HG02588 (cell line): Measurements from ENCODE around the gene ORAI2.

ENCODE experiments used
- ATAC-seq: cut with Tn5 transposase; IDR thresholded peaks from one replicate; pipeline ENCODE4 v1.9.1; 2021; ENCODE audit warnings: mild to moderate bottlenecking, moderate library complexity; ENCODE audit not compliant: unreplicated experiment

The ORAI2 gene

DNA sequence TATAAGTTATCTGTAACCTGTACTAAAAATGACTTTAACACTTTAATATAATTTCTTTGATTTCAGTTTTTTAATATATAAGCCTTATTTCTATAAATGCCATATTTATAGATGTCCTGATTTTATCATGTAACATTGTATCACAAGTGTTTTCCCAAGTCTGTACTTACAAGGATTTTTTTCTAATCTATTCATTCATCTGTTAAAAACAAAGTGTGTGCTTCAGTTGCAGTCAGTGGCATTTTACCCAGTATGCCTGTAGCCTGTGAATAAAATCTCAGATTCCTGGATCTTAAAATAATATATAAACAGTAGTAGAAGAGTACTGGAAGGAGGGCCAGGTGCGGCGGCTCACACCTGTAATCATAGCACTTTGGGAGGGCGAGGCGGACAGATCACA is 19.8 kb upstream of the ORAI2 start:
- no peak for ATAC-seq

DNA sequence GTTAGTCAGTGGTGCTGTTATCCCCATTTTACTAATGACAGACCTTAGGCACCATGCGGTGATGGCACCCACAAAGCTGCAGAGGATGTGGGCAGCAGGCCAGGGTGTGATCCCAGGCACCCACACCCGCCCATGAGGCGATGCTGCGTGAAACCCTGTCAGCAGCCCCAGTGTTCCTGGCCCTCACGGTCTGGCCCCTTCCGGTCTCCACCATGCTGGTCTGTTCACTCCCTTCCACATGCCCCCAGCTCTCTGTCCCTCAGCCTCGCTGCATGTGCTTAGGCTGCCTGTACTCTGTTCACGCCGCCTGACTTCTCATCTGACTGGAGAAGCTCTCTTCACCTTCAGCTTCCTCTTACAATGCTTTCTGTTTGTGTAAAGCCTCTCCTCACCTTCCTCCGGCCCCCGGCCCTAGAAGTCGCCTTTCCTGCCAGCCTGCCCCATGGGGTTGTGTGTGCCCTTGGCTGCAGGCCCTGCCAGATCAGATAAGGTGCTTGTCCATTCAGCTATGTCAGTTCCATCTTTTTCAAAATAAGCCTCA is 17.6 kb upstream of the ORAI2 start:
- ATAC-seq = peak; percentile 46

DNA sequence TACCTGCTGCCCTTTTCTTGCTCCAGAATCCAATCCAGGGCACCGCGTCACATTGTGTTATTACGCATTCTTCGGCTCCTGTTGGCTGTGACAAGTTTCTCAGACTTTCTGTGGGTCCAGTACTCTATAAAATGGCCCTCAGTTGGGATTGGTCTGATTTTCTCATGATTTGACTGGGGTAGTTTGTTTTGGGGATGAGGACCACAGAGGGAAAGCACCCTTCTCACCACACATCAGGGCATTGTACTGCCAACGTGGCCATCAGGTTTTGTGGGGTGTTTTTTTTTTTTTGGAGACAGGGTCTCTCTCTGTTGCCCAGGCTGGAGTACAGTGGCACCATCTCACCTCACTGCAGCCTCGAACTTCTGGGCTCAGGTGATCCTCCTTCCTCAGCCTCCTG is 17.0 kb upstream of the ORAI2 start:
- ATAC-seq = no peak

DNA sequence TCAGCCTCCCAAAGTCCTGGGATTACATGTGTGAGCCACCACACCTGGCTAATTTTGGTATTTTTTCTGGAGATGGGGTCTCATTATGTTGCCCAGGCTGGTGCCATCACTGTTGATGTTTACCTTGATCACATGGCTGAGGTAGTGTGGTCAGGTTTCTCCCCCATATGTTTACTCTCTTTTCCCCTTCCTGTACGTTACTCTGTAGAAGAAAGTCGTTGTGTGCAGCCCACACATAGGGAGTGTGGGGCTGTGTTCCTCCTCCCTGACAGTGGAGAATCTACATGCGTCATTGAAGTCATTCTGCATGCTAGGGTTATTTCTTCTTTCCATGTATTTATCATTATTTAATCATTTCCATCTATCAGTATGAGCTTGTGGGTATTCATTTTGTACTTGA is 16.3 kb upstream of the ORAI2 start:
- ATAC-seq = no peak

DNA sequence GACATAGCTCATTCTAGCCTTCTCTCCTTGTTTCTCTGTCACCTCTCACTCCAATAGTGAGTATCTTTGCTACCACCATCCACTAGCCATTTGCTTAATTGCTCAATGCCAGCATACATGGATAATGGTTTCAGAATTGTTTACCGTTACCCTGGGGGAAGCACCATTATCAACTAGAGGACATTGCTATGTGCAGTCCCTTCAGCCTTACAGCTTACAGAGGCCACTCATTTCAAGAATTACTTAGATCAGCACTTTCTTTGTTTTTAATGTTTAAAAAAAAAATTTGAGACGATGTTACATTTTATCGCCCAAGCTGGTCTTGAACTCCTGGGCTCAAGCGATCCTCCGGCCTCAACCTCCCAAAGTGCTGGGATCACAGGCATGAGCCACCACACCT is 14.8 kb upstream of the ORAI2 start:
- no peak for ATAC-seq

DNA sequence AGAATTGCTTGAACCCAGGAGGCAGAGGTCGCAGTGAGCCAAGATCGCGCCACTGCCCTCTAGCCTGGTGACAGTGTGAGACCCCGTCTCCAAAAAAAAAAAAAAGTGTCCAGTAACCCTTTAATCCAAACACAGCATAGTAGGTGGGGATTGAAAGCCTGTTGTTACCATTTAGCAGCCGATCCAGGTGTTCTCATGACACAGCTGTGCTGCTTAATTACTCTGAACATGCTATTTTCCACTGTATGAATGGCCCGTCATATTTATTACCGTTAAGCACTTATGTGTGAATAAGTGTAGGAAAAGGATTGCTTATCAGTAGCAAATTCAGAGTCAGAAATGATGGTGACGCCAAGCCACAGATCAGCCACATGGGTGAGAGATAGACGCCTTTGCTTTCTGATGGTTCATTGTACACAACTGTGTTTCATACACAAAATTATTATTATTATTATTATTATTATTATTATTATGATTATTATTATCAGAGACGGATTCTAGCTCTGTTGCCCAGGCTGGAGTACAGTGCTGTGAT is 11.6 kb upstream of the ORAI2 start:
- ATAC-seq = no peak

DNA sequence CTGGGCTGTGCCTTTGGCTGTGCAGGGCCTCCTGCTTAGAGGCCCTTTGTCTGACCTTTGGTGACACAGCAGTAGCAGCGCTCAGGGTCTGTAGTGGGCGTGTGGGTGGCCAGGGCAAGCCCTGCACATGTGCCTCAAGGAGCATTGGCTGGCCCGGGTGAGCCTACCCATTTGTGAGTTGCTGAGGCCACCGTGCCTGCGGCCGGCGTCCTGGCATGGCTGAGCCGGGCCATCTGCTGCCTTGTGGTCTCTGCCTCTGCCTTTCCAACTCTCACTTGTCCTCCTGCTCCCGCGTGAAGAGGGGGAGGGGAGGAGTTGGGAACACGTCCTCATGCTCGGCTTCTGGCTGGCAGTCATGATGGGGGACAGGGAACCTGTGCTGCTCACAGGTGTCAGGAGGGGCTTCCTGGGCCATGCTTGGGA is 9.2 kb upstream of the ORAI2 start:
- ATAC-seq = no peak

DNA sequence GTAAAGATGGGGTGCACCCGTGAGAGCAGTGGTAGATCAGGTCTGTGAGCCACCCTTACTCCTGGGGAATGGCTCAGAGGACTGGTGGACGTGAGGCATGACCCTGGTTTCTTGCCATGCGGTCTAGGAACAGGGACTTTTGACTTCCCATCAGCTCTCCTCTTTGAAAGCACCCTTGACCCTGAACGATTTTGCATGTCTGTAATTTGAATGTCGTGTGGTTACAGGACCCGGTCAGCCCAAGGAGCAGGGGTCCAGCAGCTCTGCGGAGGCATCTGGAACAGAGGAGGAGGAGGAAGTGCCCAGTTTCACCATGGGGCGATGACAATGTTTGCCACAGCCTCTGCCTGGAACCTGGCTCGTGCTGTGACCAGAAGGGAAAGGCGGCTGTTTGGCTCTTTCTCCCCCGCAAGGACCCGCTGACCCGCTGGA is 8.6 kb upstream of the ORAI2 start:
- ATAC-seq = no peak

DNA sequence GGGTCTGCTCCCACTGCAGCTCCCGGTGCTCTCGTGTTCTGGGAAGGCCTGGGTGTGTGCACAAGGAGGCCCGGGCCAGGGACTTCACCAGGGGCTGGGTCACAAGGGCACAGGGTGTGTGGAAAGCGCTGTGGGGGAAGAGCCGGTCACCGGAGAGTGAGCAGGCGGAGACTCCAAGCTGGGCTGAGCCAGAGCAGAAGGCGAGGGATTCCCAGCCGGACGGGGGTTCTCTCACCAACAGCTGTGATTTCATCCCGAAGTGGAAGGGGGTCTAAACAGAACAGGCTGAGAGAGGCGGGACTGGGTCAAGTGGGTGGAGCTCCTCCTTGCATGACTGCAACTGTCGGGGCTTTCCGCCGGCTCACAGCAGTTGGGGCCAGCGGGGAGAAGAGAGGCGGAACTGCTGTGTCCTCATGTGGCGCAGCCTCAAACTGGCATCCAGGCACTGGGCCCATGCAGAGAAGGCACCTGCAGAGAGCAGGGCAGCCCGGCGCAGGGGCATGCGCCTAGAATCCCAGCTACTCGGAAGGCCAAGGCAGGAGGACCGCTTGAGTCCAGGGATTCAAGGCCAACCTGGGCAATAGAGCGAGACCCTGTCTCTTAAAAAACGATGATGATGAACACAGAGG is 7.6 kb upstream of the ORAI2 start:
- peak; percentile 52 for ATAC-seq

DNA sequence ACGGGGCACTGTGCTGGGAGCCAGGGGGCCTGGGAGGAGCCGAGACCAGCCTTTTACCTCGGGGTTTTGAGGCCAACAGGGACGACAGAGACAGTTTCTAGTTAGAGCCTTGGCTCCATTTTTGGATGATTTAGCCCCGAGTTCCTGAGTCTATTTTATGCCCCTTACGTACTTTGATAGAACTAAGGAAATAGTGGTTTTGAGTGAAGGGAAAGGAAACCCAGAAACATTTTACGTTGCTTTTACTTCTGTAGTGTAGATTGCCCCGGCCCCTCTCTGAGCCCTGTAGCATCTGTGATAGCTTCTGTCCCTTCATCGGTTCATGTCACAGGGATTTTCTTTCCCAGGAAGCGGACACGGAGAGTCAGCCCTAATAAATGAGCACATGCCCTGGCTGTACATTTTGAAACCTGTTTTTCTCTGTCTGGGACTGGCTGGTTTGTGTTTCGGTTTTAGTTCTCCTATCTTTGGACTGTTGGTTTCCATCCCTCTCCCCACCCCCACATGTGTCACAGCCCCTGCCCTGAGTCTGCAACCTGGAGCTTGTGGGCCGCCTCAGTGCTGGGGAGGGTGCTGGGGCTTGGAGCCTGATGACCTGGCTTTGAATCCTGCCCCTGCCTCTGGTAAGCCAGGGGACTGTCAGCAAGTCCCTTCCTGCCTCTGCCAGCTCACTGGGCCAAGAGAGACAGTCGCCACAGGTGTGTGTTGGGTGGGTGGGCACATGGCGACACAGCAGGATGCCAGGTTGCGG is 6.9 kb upstream of the ORAI2 start:
- peak; percentile 61 for ATAC-seq

DNA sequence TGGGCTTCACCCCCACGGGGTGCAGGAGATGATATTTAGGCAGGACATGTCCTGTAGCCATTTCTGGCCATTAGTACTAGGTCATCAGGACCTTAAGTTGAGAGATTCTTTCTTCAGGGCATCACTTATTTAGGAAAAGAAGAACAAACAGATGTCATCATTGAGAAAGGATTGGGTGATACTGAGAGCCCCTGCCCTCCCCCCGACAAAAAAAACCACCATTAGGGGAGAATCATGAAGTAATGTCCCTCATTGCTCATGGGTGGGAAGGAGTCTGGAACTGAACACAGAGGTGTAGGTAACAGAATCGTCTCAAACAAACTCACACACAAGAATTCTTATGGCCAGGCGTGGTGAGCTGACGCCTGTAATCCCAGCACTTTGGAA is 6.4 kb upstream of the ORAI2 start:
- no peak for ATAC-seq

DNA sequence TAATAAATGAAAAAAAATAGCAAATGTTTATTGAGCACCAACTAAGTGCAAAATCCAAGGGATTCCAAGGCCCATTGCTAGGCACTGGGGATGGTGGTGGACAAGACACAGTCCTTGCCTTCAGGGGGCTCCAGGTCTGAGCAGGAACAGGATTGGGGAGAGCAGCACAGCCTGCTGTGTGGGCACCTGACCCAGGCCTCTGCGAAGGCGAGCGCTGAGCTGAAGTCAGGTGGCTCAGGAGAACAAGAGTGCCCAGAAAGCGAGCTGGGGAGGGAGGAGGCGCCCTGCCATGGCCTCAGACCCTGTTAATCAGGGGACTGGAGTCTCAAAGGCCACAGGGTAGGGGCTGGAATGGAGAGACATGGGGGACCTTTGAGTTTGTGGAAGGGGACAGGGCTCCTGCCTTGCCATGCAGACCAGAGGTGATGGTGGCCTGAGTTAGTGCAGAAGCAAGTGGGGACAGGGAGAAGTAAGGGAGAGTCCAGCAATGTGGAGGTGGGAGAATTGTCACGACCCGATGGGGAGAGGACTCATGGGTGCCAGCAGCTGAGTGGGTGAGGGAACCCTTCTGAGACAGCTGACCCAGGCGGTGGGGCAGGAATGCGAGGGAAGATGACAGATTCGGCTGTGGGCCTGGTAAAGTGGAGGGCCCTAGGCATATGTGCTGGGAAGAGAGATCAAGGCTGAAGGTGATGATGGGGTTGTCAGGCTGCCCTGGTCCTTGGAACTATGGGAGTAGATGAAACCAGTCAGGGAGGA is 4.1 kb upstream of the ORAI2 start:
- no peak for ATAC-seq

DNA sequence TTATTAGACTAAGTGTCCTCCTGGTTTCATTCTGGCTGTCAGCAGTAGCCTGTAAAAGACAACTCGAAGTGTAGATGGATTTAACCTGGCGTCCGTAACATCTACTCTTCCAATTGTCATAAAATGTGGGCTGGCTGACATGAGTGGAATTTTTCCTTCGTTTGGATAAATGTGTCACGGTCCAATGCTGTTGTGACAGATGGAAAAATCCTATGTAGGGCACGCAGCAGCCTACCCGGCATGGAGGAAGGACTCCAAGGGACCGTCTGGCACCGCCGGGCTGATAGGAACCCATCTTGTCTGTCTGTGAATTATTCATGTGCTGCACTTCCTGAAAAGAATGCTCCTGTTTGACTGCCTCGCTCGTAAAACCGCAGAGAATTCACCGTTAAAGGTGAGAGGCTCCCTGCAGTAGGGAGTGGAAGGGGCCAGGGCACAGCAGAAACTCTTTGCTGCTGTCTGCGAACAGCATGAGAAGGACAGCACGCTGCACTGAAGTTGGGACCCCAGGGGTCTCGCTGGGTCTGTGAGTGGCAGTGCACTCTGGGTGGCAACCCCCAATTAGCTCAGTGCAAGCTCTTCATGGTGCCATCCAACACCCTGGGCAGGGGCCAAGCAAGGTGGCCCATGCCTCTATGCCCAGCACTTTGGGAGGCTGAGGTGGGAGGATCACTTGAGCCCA is 1.6 kb upstream of the ORAI2 start:
- no peak for ATAC-seq

DNA sequence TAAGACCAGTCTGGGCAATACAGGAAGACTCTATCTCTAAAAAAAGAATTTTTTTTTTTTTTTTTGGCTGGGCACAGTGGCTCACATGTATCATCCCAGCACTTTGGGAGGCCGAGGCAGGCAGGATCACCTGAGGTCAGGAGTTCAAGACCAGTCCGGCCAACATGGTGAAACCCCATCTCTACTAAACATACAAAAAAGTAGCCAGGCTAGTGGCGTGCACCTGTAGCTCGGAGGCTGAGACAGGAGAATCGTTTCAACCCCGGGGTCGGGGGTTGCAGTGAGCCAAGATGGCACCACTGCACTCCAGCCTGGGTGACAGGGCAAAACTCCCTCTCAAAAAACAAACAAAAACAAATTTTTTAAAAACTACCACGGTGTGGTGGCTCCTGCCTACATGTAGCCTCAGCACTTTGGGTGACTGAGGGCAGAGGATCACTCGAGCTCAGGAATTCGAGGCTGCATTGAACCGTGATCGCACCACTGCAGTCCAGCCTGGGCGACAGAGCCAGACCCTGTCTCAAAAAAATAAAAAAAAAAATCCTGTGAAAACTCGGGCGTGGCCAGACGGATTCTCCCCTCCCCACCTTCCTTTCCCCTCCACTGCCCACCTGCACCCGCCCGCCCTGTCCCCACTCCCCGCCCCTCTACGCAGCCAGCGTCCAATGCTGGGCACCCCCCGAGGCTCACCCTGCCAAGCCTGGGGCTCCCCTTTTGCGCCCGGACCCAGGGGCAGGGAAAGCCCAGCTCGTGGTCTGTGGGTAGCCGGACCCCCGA is 745 bp upstream of the ORAI2 start:
- ATAC-seq = peak; percentile 24

DNA sequence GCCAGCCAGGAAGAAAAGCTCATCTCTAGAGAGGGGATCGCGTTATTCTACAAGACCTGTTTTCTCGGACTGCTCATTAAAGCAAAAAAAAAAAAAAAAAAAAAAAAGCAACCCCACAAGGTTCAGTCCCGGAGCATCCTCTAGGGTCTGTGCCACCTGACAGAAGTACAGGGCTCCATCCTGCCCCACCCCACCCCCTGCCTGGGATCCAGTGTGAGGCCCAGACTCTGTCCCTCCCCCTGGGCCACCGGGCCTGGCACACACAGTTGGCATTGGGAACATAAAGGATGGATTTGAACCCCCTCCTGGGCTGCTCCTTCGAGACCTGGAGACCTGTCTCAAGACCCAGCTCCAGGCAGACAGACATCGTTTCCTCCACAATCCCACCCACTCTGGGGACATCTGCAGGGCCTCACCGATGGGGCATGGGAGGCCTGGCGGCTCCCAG is 688 bp downstream of the ORAI2 start:
- no peak for ATAC-seq

DNA sequence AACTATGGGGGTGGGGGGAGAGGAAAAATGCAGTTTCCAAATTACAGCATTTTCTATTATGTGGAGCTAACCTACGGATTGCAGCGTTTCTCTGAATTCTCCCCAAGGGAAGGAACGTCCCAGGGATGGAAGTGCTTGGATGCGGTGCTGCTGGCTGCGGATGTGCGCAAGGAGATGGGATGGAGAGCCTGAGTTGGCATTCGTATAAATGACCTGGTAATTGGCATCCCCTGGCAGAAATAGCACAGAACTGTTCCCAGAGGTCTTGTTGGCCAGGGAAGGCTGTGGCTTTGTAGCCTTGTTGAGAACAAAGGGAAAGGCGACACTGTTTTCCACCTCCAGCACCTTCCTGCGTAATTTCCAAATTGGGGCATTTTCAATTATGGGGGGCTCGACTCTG is 2.7 kb downstream of the ORAI2 start:
- no peak for ATAC-seq

DNA sequence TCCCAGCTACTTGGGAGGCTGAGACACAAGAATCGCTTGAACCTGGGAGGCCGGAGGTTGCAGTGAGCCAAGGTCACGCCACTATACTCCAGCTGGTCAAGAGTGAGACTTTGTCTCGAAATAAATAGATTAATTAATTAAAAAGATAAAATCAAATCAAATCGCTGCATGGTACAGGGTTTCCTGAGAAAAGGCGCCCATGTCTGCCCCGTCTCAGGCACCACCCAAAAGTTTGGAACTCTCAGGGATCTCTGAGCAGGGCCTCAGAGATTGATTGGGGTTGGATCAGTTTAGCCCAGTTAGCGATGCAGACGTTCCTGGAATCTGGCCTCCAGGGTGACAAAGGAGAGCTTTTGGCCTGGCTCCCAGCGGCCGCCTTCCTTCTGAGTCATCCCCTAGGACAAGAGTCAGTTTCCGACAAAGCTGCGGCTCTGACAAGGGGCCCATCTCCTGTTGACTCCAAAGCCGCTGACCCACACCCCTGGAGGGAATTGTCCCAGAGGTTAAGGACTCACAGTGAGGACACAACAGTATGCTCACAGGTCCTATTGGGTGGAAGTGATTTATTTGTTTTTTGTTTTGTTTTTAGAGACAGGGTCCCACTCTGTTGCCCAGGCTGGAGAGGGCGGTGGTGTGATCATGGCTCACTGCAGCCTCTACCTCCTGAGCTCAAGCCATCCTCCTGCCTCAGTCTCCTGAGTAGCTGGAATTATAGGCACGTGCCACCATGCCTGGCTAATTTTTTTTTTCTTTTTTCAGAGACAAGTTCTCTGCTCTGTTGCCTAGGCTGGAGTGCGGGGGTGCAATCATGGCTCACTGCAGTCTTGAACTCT is 6.8 kb downstream of the ORAI2 start:
- no peak for ATAC-seq

DNA sequence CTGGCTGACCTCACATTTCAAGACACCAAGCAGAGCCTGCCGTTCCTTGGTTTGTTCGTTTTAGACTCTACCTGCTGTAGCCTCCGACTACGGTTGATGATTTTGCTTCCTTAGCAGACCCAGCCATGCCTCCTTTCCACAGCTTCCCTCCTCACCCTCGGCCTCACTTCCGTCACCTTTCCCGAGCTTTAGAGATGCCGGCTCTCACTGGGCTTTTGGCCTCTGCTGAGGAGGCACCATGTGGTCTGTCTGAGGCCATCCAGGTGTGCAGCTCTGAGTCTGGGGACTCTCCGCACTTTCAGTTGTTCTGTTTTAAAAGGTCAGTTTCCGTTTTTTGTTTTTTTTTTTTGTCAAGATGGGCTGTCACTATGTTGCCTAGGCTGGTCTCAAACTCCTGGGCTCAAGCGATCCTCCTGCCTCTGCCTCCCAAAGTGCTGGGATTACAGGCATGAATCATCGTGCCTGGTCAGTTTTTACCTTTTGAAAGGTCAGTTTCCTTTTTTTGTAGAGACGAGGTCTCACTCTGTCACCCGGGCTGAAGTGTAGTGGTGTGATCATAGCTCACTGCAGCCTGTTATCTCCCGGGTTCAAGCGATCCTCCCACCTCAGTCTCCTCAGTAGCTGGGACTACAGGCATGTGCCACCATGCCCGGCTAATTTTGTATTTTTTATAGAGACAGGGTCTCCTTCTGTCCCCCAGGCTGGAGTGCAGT is 11.7 kb downstream of the ORAI2 start:
- peak; percentile 46 for ATAC-seq

DNA sequence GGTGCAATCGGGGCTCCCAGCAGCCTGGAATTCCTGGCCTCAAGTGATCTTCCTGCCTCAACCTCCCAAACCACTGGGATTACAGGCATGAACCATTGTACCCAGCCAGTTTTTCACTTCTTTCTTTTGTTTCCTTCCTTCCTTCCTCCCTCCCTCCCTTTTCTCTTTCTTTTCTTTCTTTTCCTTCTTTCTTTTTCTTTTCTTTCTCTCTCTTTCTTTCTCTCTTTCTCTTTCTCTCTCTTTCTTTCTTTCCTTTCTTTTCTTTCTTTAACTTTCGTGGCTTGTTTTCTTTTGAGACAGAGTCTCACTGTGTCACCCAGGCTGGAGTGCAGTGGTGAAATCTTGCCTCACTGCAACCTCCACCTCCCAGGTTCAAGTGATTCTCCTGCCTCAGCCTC is 12.3 kb downstream of the ORAI2 start:
- no peak for ATAC-seq
